ENCODE data around the gene YTHDF1. TPM values are rescaled to one million over a fixed set of nuclear protein-coding genes. Genes with fewer than 3 reads are reported as not detected.

YTHDF1 gene
- total and polyA plus RNA-seq, 2 of the 4 experiments (the other 2 are of a cell fraction), result 10.9 to 22.6 TPM

DNA sequence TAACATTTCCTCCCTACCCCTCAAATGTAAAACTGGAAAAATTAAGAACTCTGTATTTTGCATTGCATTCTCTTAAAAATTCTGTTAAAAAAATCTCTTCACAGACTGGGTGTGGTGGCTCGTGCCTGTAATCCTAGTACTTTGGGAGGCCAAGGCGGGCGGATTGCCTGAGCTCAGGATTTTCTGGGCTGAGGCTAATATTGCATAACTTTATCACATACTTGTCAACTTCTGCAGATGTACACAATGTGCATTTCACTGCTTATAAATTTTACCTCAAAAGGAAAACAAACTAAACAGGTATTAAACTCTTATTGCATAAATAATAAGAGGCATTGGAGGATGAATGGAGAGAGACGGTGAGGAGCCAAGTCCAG lies 21.1 kb downstream of the YTHDF1 start:
- TF ChIP-seq BHLHE40 (IDR thresholded peaks at IDR 0.05; ENCODE audit: low read depth, low read length), result no peak
- TF ChIP-seq CEBPB (IDR thresholded peaks at IDR 0.05; ENCODE audit: low read depth, low read length), result 0 out of 2 replicates have a peak, but pooled peaks have one; percentile 14
- TF ChIP-seq NFE2L2 (IDR thresholded peaks at IDR 0.05; ENCODE audit: low read depth, low read length), result no peak
- TF ChIP-seq POLR2A (IDR thresholded peaks at IDR 0.05; ENCODE audit: low read depth, low read length), result no peak

More for the DNA sequence above, 21.1 kb downstream of the YTHDF1 start:
- no peak overlapping the region for H2BK5ac ChIP-seq (ENCODE audit: low read depth, low read length, poor library complexity, severe bottlenecking)
- no peak overlapping the region for H4K8ac ChIP-seq (ENCODE audit: low read depth in 2 of 2, low read length in 2 of 2)
- dilution Hi-C loops (cut with HindIII; ENCODE audit: low sequenced_read_pairs, unreplicated experiment), result no loop called here
- H2BK20ac ChIP-seq (ENCODE audit: low read depth, low read length), result no peak overlapping the region
- no peak overlapping the region for H3K4me3 ChIP-seq (ENCODE audit: insufficient read depth, low read depth, low read length)
- no peak overlapping the region for H3K4me2 ChIP-seq (ENCODE audit: low read depth, low read length)
- BruUV-seq (replicated peaks), result no TSS peak
- in situ Hi-C loops (cut with MboI; ENCODE audit: low sequenced_read_pairs), result no loop called here
- no peak overlapping the region for H3K4ac ChIP-seq (ENCODE audit: low read depth, low read length)
- ChIA-PET POLR2A (ENCODE audit: unreplicated experiment) (no interaction called here), CTCF (no interaction called here)
- peaks cover 16% of the 10 kb centered on the region for H3K36me3 ChIP-seq (ENCODE audit: control insufficient read depth, insufficient read depth, low read length)
- H3K9me1 ChIP-seq (ENCODE audit: insufficient read depth, low read length), result peaks cover 6% of the 10 kb centered on the region; the same call in 1 of the 2 replicates
- H2AK9ac ChIP-seq (replicated peaks; ENCODE audit: low read depth, low read length, poor library complexity), result no peak overlapping the region
- H2BK120ac ChIP-seq (ENCODE audit: low read depth, low read length), result no peak overlapping the region
- intact Hi-C loops (cut with micrococcal nuclease), result no loop called here
- no peaks in the 10 kb centered on the region for H3K9me3 ChIP-seq (ENCODE audit: control insufficient read depth, insufficient read depth, low read length)
- no peak overlapping the region for H3K27ac ChIP-seq (ENCODE audit: insufficient read depth, low read length)
- H3K18ac ChIP-seq (ENCODE audit: low read depth, low read length), result no peak overlapping the region
- H2AFZ ChIP-seq (replicated peaks; ENCODE audit: low read length, poor library complexity), result no peak overlapping the region
- H3K27me3 ChIP-seq (ENCODE audit: control insufficient read depth, insufficient read depth, low read length), result no peaks in the 10 kb centered on the region; the same call in 1 of the 2 replicates
- no peak overlapping the region for H3K14ac ChIP-seq (replicated peaks; ENCODE audit: low read depth, low read length)
- DNase-seq (no peak), ATAC-seq (ENCODE audit: low read depth) (no peak)
- H4K91ac ChIP-seq (ENCODE audit: insufficient read depth, low read depth, low read length), result no peak overlapping the region
- peaks cover 60% of the 10 kb centered on the region for H4K20me1 ChIP-seq (ENCODE audit: insufficient read depth, low read length)
- no peak overlapping the region for H3K56ac ChIP-seq (ENCODE audit: extremely low read depth, insufficient read depth, low read length)
- H3K9ac ChIP-seq (ENCODE audit: low read depth, low read length), result no peak overlapping the region
- no peaks in the 10 kb centered on the region for H3K4me1 ChIP-seq (ENCODE audit: control insufficient read depth, insufficient read depth, low read length)
- no peak overlapping the region for H3K23ac ChIP-seq (ENCODE audit: low read depth, low read length)
- 94% methylated on average over 3 of the region's 4 CpGs; no CpG with 5 or more reads in 1 of the 2 experiments for WGBS, 2 experiments (ENCODE audit: extremely low coverage in 2 of 2, insufficient read length in 1 of 2)
- H4K5ac ChIP-seq (ENCODE audit: low read depth, low read length), result no peak overlapping the region
- H2BK15ac ChIP-seq (ENCODE audit: low read depth, low read length), result no peak overlapping the region
- peaks cover 18 to 51% of the 10 kb centered on the region in 2 experiments for H3K79me1 ChIP-seq (ENCODE audit: low read depth in 1 of 2, low read length in 2 of 2)
- H2AK5ac ChIP-seq (ENCODE audit: low read depth, low read length), result no peak overlapping the region
